Skin epidermis (tissue), 12 donors: Measurements from ENCODE around the gene CASD1.

Experiments used
- H3K27ac ChIP-seq, 21 experiments: fragments of 200-600 bp; sonication (generic) in 11 of 21; one replicate each; pipeline ENCODE4 v1.5.0; 2020; ENCODE audit warnings: mild to moderate bottlenecking in 3 of 21, inconsistent platforms in 2 of 21, moderate library complexity in 2 of 21
- H3K4me3 ChIP-seq, 7 experiments: fragments of 200-600 bp; sonication (generic) in 2 of 7; one replicate each; pipeline ENCODE4 v1.5.0; 2020; ENCODE audit warnings: inconsistent platforms in 2 of 7, mild to moderate bottlenecking in 2 of 7, moderate library complexity in 1 of 7

CASD1 gene

GRCh38 chr7:94511718-94512117 lies 2.1 kb downstream of the CASD1 start:
- no peak overlapping the region for H3K27ac ChIP-seq
- H3K4me3 ChIP-seq: no peak overlapping the region

- no peak overlapping the region for H3K27ac ChIP-seq
- H3K4me3 ChIP-seq: no peak overlapping the region
Observed at GRCh38 chr7:94512735-94513564, 3.3 kb downstream of the CASD1 start.

- Histone ChIP-seq H3K27ac (no peak overlapping the region), H3K4me3 (no peak overlapping the region)
Observed at GRCh38 chr7:94513565-94513860, 3.9 kb downstream of the CASD1 start.

- no peak overlapping the region for H3K27ac ChIP-seq
- no peak overlapping the region for H3K4me3 ChIP-seq
Observed at GRCh38 chr7:94514140-94514889, 4.7 kb downstream of the CASD1 start.

- no peak overlapping the region for H3K27ac ChIP-seq
- no peak overlapping the region for H3K4me3 ChIP-seq
Observed at GRCh38 chr7:94514917-94515316, 5.3 kb downstream of the CASD1 start.

GRCh38 chr7:94525923-94526322 lies 16.3 kb downstream of the CASD1 start:
- no peak overlapping the region for H3K27ac ChIP-seq
- H3K4me3 ChIP-seq: no peak overlapping the region

- Histone ChIP-seq H3K4me3 (no peak overlapping the region), H3K27ac (no peak overlapping the region)
Observed at GRCh38 chr7:94529516-94529915, 19.9 kb downstream of the CASD1 start.

GRCh38 chr7:94530109-94530508 lies 20.5 kb downstream of the CASD1 start:
- no peak overlapping the region for H3K27ac ChIP-seq
- no peak overlapping the region for H3K4me3 ChIP-seq

- no peak overlapping the region for H3K4me3 ChIP-seq
- H3K27ac ChIP-seq: no peak overlapping the region
Observed at GRCh38 chr7:94532676-94533075, 23.1 kb downstream of the CASD1 start.

- H3K27ac ChIP-seq: no peak overlapping the region
Observed at GRCh38 chr7:94540428-94540827, 30.8 kb downstream of the CASD1 start.

GRCh38 chr7:94547126-94547525 lies 37.5 kb downstream of the CASD1 start:
- no peak overlapping the region for H3K27ac ChIP-seq
- no peak overlapping the region for H3K4me3 ChIP-seq

More at GRCh38 chr7:94540428-94540827, 30.8 kb downstream of the CASD1 start:
- H3K4me3 ChIP-seq: no peak overlapping the region

- no peak overlapping the region for H3K4me3 ChIP-seq
- no peak overlapping the region for H3K27ac ChIP-seq
Observed at GRCh38 chr7:94556028-94556427, 46.4 kb downstream of the CASD1 start.

- H3K4me3 ChIP-seq: no peak overlapping the region
- H3K27ac ChIP-seq: no peak overlapping the region
Observed at GRCh38 chr7:94557215-94557614, 47.6 kb downstream of the CASD1 start.

- Histone ChIP-seq H3K27ac (no peak overlapping the region), H3K4me3 (no peak overlapping the region)
Observed at GRCh38 chr7:94559972-94560371, 50.4 kb downstream of the CASD1 start.

- H3K27ac ChIP-seq: no peak overlapping the region
- no peak overlapping the region for H3K4me3 ChIP-seq
Observed at GRCh38 chr7:94561841-94562514, 52.4 kb downstream of the CASD1 start.

- Histone ChIP-seq H3K27ac (no peak overlapping the region), H3K4me3 (no peak overlapping the region)
Observed at GRCh38 chr7:94562525-94562924, 52.9 kb downstream of the CASD1 start.

GRCh38 chr7:94565247-94565894 lies 55.8 kb downstream of the CASD1 start:
- Histone ChIP-seq H3K27ac (no peak overlapping the region), H3K4me3 (no peak overlapping the region)

- Histone ChIP-seq H3K4me3 (no peak overlapping the region), H3K27ac (no peak overlapping the region)
Observed at GRCh38 chr7:94567396-94567795, 57.8 kb downstream of the CASD1 start.

GRCh38 chr7:94571816-94572215 lies 62.2 kb downstream of the CASD1 start:
- Histone ChIP-seq H3K4me3 (no peak overlapping the region), H3K27ac (no peak overlapping the region)

GRCh38 chr7:94575646-94576045 lies 66.0 kb downstream of the CASD1 start:
- Histone ChIP-seq H3K4me3 (no peak overlapping the region), H3K27ac (no peak overlapping the region)
